Stimulated activated naive B cell treated with anti-CD40 and anti-IgM and Interleukin-4, amounts not matched to agents 10 μg/mL and 1 μg/mL and 100 μg/mL, for 72 hours (primary cell): ENCODE measurements around the gene PTGR1.

Experiments
- ATAC-seq, 2 donors: fragments of 150-1000 bp; cut with Tn5 transposase; replicated peaks; 2 replicates each; pipeline ENCODE4 v1.10.0; 2021; ENCODE audit warnings: moderate library complexity in 1 of 2
- DNase-seq: peaks from one replicate; pipeline ENCODE4 v3.0.0; 2021
- H3K27ac Mint-ChIP-seq: one replicate; pipeline ENCODE4 v1.8.0; 2022; ENCODE audit warnings: mild to moderate bottlenecking, mixed read lengths
- H3K27me3 Mint-ChIP-seq, 2 donors: one replicate each; pipeline ENCODE4 v1.8.0; 2022; ENCODE audit warnings: mixed read lengths in 2 of 2
- H3K36me3 Mint-ChIP-seq, 2 donors: one replicate each; pipeline ENCODE4 v1.8.0; 2022; ENCODE audit warnings: mixed read lengths in 2 of 2, mild to moderate bottlenecking in 1 of 2
- H3K4me1 Mint-ChIP-seq, 2 donors: one replicate each; pipeline ENCODE4 v1.8.0; 2022; ENCODE audit warnings: mixed read lengths in 2 of 2, mild to moderate bottlenecking in 1 of 2
- H3K4me3 Mint-ChIP-seq, 2 donors: one replicate each; pipeline ENCODE4 v1.8.0; 2022; ENCODE audit warnings: mild to moderate bottlenecking in 2 of 2, mixed read lengths in 2 of 2, moderate library complexity in 1 of 2
- H3K9me3 Mint-ChIP-seq, 2 donors: one replicate each; pipeline ENCODE4 v1.8.0; 2022; ENCODE audit warnings: mixed read lengths in 2 of 2, mild to moderate bottlenecking in 1 of 2

Gene PTGR1

GRCh38 chr9:111548623-111549022, 50.8 kb downstream of the PTGR1 start:
- no peak for DNase-seq
- Mint-ChIP-seq H3K27me3 (peaks cover 0 to 5% of the 10 kb centered on the region in 2 donors), H3K4me3 (no peak overlapping the region), H3K9me3 (peaks cover 27 to 47% of the 10 kb centered on the region in 2 donors), H3K4me1 (no peaks in the 10 kb centered on the region), H3K27ac (no peak overlapping the region), H3K36me3 (peaks cover 8 to 31% of the 10 kb centered on the region in 2 donors)
- ATAC-seq = no peak

- Mint-ChIP-seq H3K36me3 (peaks cover 17 to 37% of the 10 kb centered on the region in 2 donors), H3K9me3 (peaks cover 33% of the 10 kb centered on the region in 2 donors), H3K4me1 (no peaks in the 10 kb centered on the region), H3K27ac (no peak overlapping the region), H3K27me3 (no peaks in the 10 kb centered on the region), H3K4me3 (no peak overlapping the region)
- ATAC-seq (no peak), DNase-seq (no peak)
Observed at GRCh38 chr9:111542497-111543254, 56.8 kb downstream of the PTGR1 start.

- ATAC-seq (no peak), DNase-seq (no peak)
- H3K4me3 Mint-ChIP-seq = no peak overlapping the region
- peaks cover 8 to 14% of the 10 kb centered on the region in 2 donors for H3K36me3 Mint-ChIP-seq
- H3K4me1 Mint-ChIP-seq = no peaks in the 10 kb centered on the region
- H3K27me3 Mint-ChIP-seq = no peaks in the 10 kb centered on the region
- no peak overlapping the region for H3K27ac Mint-ChIP-seq
- peaks cover 7 to 10% of the 10 kb centered on the region in 2 donors for H3K9me3 Mint-ChIP-seq
Observed at GRCh38 chr9:111533099-111533790, 66.2 kb downstream of the PTGR1 start.

GRCh38 chr9:111531716-111532115, 67.7 kb downstream of the PTGR1 start:
- peaks cover 8 to 14% of the 10 kb centered on the region in 2 donors for H3K36me3 Mint-ChIP-seq
- no peak overlapping the region for H3K27ac Mint-ChIP-seq
- DNase-seq = no peak
- H3K27me3 Mint-ChIP-seq = peaks cover 0 to 3% of the 10 kb centered on the region in 2 donors
- ATAC-seq = no peak
- H3K9me3 Mint-ChIP-seq = peaks cover 6 to 7% of the 10 kb centered on the region in 2 donors
- no peaks in the 10 kb centered on the region for H3K4me1 Mint-ChIP-seq
- H3K4me3 Mint-ChIP-seq = no peak overlapping the region

GRCh38 chr9:111529787-111530186, 69.7 kb downstream of the PTGR1 start:
- H3K4me3 Mint-ChIP-seq = no peak overlapping the region
- no peak overlapping the region for H3K27ac Mint-ChIP-seq
- H3K27me3 Mint-ChIP-seq = peaks cover 15% of the 10 kb centered on the region in 2 donors
- H3K9me3 Mint-ChIP-seq = peaks cover 2 to 3% of the 10 kb centered on the region in 2 donors
- no peak for ATAC-seq
- no peak for DNase-seq
- peaks cover 7 to 9% of the 10 kb centered on the region in 2 donors for H3K36me3 Mint-ChIP-seq
- peaks cover 9 to 16% of the 10 kb centered on the region in 2 donors for H3K4me1 Mint-ChIP-seq

GRCh38 chr9:111527347-111527746, 72.1 kb downstream of the PTGR1 start:
- no peak overlapping the region for H3K4me3 Mint-ChIP-seq
- H3K9me3 Mint-ChIP-seq = peaks cover 0 to 8% of the 10 kb centered on the region in 2 donors
- peaks cover 24 to 28% of the 10 kb centered on the region in 2 donors for H3K27me3 Mint-ChIP-seq
- ATAC-seq (peak; percentile 33 to 52), DNase-seq (no peak)
- H3K36me3 Mint-ChIP-seq = peaks cover 4% of the 10 kb centered on the region in 2 donors
- peaks cover 11 to 18% of the 10 kb centered on the region in 2 donors for H3K4me1 Mint-ChIP-seq
- no peak overlapping the region for H3K27ac Mint-ChIP-seq

- peak; percentile 49 for DNase-seq
- peaks cover 0 to 5% of the 10 kb centered on the region in 2 donors for H3K9me3 Mint-ChIP-seq
- H3K27ac Mint-ChIP-seq = peak within 1 kb of the TSS; percentile 48
- H3K4me3 Mint-ChIP-seq = peak within 1 kb of the TSS; percentile 85 to 86
- ATAC-seq = peak; percentile 68 to 75
- H3K27me3 Mint-ChIP-seq = peaks cover 29 to 39% of the 10 kb centered on the region in 2 donors
- peaks cover 11 to 18% of the 10 kb centered on the region in 2 donors for H3K4me1 Mint-ChIP-seq
- peaks cover 0 to 4% of the 10 kb centered on the region in 2 donors for H3K36me3 Mint-ChIP-seq
Observed at GRCh38 chr9:111525056-111525977, 74.1 kb downstream of the PTGR1 start, which contains the start of gene ZNF483. Gene ZNF483, plus strand, starts transcription at chr9:111525179. Its CDS starts 2,217 bp downstream, at chr9:111527396.

- ATAC-seq (no peak), DNase-seq (no peak)
- H3K36me3 Mint-ChIP-seq = peaks cover 0 to 4% of the 10 kb centered on the region in 2 donors
- peaks cover 0 to 5% of the 10 kb centered on the region in 2 donors for H3K9me3 Mint-ChIP-seq
- H3K4me1 Mint-ChIP-seq = peaks cover 11 to 18% of the 10 kb centered on the region in 2 donors
- H3K4me3 Mint-ChIP-seq = peak overlapping the region; percentile 85 to 86
- peaks cover 34 to 39% of the 10 kb centered on the region in 2 donors for H3K27me3 Mint-ChIP-seq
- no peak overlapping the region for H3K27ac Mint-ChIP-seq
Observed at GRCh38 chr9:111524731-111525055, 74.8 kb downstream of the PTGR1 start.

- Mint-ChIP-seq H3K36me3 (no peaks in the 10 kb centered on the region), H3K9me3 (peaks cover 7% of the 10 kb centered on the region in 2 donors), H3K27ac (no peak overlapping the region), H3K4me1 (no peaks in the 10 kb centered on the region), H3K27me3 (peaks cover 9 to 22% of the 10 kb centered on the region in 2 donors), H3K4me3 (no peak overlapping the region)
- ATAC-seq = peak; percentile 38 to 48
- no peak for DNase-seq
Observed at GRCh38 chr9:111516061-111516465, 83.4 kb downstream of the PTGR1 start.

- H3K27ac Mint-ChIP-seq = no peak overlapping the region
- DNase-seq = no peak
- no peaks in the 10 kb centered on the region for H3K36me3 Mint-ChIP-seq
- no peak for ATAC-seq
- peaks cover 11% of the 10 kb centered on the region in 2 donors for H3K9me3 Mint-ChIP-seq
- H3K4me3 Mint-ChIP-seq = no peak overlapping the region
- no peaks in the 10 kb centered on the region for H3K4me1 Mint-ChIP-seq
- H3K27me3 Mint-ChIP-seq = peaks cover 1 to 22% of the 10 kb centered on the region in 2 donors
Observed at GRCh38 chr9:111514967-111515366, 84.5 kb downstream of the PTGR1 start.
